Measurements from ENCODE around the gene REPIN1. TPM values are rescaled to one million over a fixed set of nuclear protein-coding genes. Genes with fewer than 3 reads are reported as not detected.
"Not testable (repeated sequence)": the region's sequence is repeated elsewhere in the genome, so short reads cannot be mapped to it uniquely, and the experiment has no call there.

Gene REPIN1
- total RNA-seq, 4 donors from 2014 or later, result 47.8 to 71.4 (median 63.9) TPM

- intact Hi-C loops (cut with DNase I; ENCODE audit: low total_unique reads), result no loop called here
- WGBS, 2 donors, result 77 to 82% methylated on average over 22 of the region's 22 CpGs
- no peak overlapping the region for H3K4me3 ChIP-seq (ENCODE audit: low read depth, poor library complexity, severe bottlenecking)
- TF ChIP-seq CTCF (IDR thresholded peaks at IDR 0.05) (no peak), POLR2A (IDR thresholded peaks at IDR 0.05) (no peak)
- peak in 1 of 2 donors; percentile 84 for DNase-seq (ENCODE audit: low spot score in 2 of 2)
Measured at GRCh38 chr7:150383710-150384397, 15.2 kb downstream of the REPIN1 start.

DNA sequence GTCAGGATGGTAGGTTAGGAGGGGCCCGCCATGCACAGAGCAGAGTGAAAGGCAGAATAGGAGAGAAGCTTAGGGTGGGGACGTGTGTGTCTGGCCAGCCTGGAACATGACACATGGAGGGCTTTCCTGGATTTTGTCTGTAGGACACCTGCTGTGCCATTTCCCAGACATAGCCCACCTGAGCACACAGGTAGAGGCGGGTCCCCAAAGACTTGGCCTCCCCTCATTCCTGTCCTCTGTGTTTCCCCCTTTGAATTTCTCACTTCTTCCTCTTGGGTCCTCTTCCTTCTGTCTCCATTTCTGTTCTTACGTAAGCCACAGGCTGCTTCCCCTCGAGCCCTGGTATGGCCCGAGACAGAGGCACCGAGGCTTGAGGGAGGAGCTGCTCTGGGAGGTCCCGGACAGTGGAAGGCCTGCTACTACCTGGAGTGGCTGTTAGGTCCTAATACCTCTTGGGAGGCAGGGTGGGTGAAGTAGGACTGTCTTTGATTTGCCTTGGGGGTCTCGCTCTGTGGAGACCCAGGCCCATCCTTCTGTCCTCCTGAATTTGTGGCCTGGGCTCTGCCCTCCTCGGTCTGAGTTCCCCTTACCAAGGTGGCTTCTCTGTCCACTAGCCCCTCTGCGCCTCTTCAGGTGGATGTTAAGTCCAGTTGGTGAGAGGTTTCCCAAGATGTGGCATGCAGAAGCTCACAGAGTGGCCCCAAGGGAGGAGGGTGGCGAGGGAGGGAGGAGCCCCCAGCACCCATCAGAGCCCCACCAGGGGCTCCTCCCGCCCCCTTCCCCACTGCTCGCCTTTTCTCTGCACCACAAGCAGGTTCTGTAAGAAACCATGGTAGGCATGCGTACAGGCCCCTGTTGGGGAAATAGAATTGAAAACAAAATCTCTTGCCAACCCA, 16.0 kb downstream of the REPIN1 start:
- no peak overlapping the region for H3K4me3 ChIP-seq (ENCODE audit: low read depth, poor library complexity, severe bottlenecking)
- WGBS, 2 donors, result 84 to 88% methylated on average over 15 of the region's 15 CpGs
- intact Hi-C loops (cut with DNase I; ENCODE audit: low total_unique reads), result no loop called here
- no peak for DNase-seq (ENCODE audit: low spot score in 2 of 2)
- TF ChIP-seq POLR2A (IDR thresholded peaks at IDR 0.05) (no peak), CTCF (IDR thresholded peaks at IDR 0.05) (no peak)

DNA sequence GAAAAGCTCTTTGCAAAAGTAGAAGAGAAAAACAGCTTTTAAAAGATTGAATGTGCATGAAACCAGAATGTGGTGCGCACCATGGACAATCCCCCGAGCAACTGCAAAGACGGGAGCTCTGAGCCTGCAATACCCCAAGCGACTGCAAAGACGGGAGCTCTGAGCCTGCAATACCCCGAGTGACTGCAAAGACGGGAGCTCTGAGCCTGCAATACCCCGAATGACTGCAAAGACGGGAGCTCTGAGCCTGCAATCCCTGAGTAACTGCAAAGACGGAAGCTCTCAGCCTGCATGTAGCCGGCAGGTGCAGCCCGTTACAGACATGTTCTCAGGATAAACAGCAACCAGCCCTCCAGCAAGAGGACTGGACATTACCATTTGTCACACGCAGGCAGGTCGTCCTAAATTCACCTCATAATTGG, 16.7 kb downstream of the REPIN1 start:
- DNase-seq (ENCODE audit: low spot score in 2 of 2), result no peak
- no peak overlapping the region for H3K4me3 ChIP-seq (ENCODE audit: low read depth, poor library complexity, severe bottlenecking)
- intact Hi-C loops (cut with DNase I; ENCODE audit: low total_unique reads), result no loop called here
- no peak for TF ChIP-seq POLR2A (IDR thresholded peaks at IDR 0.05)
- no peak for TF ChIP-seq CTCF (IDR thresholded peaks at IDR 0.05)
- 88 to 92% methylated on average over 14 of the region's 14 CpGs for WGBS, 2 donors

DNA sequence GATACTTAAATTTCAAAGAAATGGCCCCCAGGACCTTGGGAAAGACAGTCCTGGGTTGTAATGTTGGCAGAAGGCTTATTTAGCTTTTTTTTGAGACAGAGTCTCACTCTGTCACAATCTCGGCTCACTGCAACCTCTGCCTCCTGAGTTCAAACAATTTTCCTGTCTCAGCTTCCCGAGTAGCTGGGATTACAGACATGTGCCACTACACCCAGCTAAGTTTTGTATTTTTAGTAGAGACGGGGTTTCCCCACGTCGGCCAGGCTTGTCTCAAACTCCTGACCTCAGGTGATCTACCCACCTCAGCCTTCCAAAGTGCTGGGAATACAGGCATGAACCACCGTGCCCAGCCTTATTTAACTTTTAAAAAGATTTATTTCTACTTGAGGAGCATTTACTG, 17.3 kb downstream of the REPIN1 start:
- H3K4me3 ChIP-seq (ENCODE audit: low read depth, poor library complexity, severe bottlenecking); intact Hi-C loops (cut with DNase I; ENCODE audit: low total_unique reads); DNase-seq (ENCODE audit: low spot score in 2 of 2): not testable (repeated sequence)
- WGBS, 2 donors, result 67 to 69% methylated on average over 6 of the region's 6 CpGs

DNA sequence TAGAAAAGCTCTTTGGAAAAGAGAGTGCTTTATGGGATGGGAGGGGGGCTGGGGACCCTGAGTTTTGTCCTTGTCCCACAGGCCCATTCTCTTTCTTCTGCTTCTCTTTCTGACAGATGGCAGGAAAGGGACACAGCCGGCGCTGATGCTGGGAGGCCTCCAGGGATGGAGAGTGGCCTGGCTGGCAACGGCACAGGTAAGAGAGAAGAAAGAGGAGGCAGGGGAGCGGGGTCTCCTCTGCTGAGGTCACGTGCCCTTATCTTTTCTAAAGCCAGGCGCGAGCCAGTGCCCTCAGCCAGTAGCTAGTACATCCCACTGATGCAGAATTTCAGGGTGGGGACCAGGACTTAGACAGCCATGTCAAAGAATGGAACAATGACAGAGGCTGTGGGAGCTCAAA, 19.7 kb downstream of the REPIN1 start:
- H3K4me3 ChIP-seq (ENCODE audit: low read depth, poor library complexity, severe bottlenecking), result no peak overlapping the region
- no peak for DNase-seq (ENCODE audit: low spot score in 2 of 2)
- no peak for TF ChIP-seq CTCF (IDR thresholded peaks at IDR 0.05)
- TF ChIP-seq POLR2A (IDR thresholded peaks at IDR 0.05), result no peak
- intact Hi-C loops (cut with DNase I; ENCODE audit: low total_unique reads), result no loop called here
- WGBS, 2 donors, result 86 to 90% methylated on average over 7 of the region's 7 CpGs
